Activated CD4-positive, CD25-positive, alpha-beta regulatory T cell treated with anti-CD3 and anti-CD28 coated beads, Interleukin-2, amount 50 U/mL, for 16 hours (primary cell): ENCODE measurements around the gene SAP25.

Experiments
- DNase-seq: peaks from one replicate; pipeline ENCODE4 v3.0.0-alpha.2; 2020; ENCODE audit warnings: low read depth, low spot score

Gene SAP25

DNA sequence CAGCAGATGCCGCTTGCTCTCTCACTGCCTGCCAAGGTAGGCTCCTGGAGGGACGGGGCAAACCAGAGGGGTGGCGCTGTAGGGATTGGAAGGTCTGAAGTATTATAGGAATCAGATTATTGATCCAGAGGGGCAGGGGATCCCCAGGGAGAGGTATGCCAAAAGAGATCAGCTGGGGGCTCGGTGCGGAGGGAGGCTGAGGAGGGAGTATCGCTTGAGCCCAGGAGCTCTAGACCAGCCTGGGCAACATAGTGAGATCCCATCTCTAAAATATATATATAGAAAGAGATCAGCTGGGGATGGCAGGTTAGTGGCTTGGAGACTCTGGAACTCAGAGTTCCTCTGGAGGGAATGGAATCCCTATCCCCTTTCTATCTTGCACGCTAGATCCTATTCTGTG is 21.5 kb upstream of the SAP25 start:
- no peak for DNase-seq

DNA sequence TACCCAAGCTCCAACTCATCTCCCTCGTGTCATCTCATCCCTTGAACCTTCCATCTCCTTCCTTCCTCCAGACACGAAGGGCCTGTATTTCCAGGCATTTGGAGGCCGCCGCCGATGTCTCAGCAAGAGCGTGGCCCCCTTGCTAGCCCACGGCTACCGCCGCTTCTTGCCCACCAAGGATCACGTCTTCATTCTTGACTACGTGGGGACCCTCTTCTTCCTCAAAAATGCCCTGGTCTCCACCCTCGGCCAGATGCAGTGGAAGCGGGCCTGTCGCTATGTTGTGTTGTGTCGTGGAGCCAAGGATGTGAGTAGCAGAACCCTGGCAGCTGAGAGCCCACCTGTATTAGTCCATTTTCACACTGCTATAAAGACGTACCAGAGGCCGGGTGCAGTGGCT is 17.9 kb upstream of the SAP25 start:
- no peak for DNase-seq

DNA sequence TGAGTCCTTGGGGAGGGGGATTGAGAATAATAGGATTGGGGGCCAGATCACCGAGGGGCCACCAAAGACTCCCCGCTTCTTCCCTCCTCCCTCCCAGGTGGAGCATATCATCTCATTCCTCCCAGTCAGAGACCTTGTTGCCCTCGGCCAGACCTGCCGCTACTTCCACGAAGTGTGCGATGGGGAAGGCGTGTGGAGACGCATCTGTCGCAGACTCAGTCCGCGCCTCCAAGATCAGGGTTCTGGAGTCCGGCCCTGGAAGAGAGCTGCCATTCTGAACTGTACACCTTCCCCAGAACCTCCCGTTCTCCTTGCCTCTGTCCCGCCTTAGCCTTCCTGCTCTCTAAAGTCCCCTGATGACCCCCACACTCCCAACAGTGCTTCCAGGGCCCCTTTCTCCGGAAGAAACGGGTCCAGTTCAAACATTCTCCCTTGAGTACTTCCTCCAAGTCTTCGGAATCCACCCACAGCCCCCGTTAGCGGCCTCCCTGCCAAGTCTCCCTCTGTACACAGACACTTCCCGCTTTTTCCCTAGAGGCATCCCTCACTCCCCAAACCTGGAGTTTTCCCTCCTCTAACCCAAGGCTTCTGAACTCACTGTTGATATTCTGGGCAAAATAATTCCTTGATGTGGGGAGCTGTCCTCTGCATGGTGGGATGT is 16.5 kb upstream of the SAP25 start:
- no peak for DNase-seq

DNA sequence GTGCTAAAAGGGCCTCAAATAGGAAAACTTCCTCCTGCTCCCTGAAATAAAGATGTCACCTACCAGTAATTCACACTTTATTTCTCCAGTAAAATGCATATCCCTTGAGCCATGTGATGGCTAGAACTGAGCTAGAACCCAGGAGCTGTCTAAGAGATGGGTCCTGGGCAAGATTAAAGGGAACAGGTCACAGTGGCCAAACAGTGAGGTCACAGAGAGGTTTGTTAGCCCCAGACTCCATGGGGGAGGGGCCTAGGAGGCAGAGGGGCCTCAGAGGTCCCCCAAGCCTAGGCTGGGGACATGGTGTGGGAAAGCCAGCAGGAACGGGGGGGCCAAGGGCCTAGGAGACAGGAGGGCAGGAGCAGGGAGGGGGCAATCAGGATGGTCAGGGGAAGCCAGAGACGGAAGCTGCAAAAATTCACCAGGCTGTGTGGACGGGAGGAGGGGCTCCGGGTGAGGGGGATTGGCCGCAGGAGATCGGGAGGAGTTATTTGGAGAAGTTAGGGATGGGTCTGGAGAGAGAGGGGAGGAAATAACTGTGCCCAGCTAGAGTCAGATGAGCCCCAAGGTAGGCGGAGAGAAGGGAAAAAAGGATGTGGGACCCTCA is 15.7 kb upstream of the SAP25 start:
- no peak for DNase-seq

DNA sequence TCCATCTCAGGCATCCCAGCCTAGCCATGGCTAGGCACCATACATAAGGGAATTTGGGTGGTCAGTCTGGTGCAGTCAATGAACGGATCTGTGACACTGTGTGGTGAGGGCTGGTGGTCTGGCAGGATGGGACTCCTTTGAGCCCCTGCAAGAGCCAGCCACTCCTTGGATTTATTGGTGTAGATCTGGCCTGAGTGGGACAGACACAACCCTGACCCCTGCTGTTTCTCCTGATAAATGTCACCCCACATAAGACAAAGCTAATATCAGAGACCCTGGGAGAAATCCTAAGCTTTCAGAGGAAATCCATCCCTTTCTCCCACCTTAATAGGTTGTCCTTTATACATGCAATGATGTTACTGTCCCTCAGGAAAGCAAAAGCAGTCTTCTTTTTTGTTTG is 14.7 kb upstream of the SAP25 start:
- DNase-seq: no peak

DNA sequence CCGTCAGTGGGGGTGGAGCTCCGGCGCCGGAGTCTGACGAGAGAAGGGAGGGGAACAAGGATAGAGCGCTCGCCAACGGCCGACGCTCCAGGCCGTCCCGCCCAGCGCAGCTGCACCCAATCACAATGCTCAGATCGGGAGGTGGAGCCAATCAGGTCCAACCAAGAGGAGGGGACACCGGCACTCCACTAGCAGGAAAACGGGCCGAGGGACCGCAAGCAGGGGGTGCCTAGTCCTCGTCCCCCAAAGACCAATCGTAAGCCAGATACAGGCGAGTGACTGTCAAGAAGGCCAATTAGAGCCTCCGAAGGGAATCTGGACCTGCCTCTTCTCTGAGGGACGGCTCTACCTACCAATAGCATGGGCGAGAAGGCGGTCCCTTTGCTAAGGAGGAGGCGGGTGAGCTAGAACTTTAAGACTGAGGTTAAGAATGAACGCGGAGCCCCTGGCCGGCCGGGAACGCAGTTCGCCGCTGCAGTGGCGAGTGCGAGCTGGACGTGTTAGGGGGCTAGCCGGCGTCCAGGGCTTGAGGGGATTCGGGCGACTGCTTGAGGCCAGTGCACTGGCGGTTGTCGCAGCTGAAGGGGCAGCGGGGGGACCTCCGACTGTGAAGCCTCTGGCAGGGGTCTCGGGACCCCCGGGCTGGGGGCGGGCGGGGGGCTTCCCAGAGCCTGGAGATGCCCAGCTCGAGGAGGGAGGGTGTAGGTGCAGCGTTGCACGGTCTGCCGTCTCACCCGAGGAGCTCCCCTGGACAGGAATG is 12.7 kb upstream of the SAP25 start, which contains the start of gene FBXO24:
Gene FBXO24, plus strand, starts transcription at position 63 of the 760 bp plus-strand sequence. Its CDS starts 298 bp downstream, at position 361.
- DNase-seq: peak; percentile 99

DNA sequence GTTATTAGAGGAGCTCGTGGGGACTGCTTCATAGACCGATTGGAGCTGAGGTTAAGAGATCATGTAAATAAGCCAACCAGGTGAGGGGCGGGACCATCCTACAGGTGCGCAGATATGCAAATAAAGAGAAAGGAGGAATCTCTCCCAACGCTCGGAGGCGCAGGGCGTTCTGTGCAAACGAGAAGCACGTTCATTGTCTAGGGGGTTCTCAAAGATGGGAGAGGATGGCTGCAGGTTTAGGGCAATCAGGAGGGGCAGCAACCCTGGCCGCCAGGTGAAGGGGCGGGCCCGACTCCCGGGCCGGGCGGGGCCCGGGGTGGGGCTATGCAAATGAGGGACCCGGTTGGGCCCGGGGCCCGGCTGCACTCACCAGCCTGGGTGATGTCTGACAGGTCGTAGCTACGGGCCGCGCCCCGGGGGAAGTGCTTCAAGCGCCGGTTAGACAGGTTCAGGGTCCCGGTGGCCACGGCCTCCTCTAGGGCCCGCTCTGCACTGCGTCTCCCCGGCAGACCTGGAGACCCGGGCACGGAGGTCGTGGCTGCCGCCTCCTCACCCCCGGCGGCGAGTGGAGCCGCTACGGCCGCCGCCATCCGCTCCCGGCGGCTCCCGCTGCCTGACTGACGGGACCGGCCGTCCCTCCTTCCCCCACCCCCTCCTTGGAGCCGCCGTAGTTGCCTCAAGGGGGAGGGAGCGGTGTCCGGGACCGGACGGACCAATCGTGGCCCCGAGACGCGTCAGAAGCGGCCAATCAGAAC is 12.0 kb upstream of the SAP25 start, which contains the start of gene LRCH4:
Gene LRCH4, minus strand, starts transcription at position 619 of the 755 bp plus-strand sequence. Its CDS starts 29 bp downstream, at position 590.
- DNase-seq: peak; percentile 24

DNA sequence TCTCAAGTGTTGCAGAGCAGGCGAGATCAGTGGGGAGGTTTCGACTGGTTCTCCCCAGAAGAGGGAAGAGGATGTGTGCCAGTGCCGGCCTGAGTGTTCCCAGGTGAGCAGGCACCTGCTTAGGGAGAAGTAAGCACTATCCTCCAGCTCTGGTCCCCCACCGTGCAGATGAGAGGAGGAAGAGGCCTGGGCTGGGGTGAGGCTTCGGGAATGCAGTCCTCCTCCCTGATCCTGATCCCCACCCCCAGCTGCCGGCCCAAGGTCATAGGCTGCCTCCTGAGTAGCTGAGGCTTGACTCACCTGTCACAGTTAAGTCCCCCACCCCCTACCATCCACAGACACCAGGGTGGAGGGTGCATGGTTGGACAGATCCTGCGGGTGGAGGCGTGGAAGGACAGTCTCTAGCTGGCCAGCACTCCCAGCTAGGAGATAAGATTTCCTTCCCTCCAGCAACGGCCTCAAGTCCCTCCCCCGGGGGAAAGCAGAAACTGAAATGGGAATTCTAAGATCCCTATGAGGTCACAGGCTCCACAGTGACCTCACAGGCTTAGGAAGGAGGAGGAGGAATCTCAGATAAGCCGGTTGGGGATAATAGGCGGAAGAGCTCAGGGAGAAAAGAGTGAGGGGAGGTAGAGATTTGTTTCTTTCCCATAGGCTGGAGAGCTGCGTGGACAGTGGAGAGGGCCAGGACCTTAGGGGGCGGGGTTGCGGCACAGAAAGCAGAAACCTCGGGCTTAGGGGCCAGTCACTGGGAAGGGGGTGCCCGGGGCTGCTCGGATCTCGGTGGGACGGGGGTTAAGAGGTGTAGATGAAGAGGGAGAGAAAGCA is 11.2 kb upstream of the SAP25 start:
- DNase-seq: no peak

DNA sequence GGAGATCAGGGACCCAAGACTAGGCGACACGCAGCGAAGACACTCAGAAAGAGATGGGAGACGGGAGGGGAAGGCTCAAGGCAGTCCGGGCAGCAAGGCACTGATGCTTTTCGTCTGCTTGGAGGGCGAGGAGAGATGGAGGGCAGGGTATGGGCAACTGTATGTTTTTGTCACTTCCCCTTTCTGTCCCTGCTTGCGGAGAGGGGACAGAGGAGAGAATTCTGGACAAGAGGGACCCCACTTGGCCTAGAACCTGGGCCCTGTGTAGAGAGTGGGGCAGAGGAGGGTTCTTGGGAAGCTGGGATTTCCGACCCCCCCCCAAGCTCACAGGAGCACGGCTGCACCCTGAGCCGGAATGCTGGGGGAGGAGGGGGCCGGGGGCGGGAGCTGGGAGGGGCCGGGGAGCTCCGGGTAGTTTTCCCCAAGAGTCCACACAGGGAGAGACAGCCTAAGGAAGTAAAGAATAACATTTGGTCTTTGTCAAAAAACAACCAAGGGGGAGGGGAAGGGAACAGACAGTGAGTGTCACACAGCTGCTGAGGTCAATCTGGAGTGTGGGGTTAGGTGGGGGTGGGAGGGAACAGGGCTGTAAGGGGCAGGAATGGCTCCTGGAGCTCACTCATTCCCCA is 10.5 kb upstream of the SAP25 start:
- DNase-seq: no peak

DNA sequence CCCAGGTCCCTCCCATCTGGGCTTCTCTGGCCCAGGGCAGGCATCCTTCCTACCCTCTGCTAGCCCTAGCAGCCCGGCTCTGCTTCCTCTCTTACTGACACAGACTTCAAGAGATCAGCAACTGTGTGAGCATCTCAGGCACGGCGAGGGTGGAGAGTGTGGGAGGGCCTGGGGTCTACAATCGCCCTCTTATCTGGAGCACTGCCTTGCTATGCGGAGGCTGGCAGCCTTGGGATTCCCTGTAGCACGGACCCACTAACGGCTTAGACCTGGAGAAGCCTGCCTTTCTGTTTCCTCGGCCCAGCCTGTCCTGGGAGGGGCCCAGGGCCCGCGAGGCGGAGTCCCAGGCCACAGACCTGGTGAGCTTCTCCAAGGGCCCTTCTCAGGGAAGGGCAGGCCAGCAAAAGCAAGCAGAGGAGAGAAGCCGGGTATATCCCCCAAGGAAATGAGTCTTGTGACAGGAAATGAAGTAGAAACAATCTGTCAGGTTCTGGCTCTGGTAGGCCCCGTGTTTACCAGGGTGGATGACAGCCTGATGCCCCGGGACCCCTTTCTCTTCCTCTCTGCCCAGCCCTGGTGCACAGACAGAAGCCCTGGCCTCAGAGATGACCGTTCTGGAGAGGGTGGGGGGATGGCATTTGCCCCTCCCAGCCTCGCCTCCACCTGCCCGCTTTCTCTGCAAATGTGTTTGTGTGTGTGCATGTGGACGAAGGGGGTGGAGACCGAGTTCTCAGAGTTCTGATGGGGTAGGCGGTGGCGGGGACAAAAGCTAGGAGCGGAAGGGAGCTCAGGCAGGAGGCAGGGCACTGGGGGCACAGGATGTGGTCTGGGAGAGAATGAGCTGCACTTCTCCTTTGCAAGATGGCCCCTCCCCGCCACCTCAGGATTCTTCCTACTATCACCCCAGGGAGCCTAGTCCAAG is 9.7 kb upstream of the SAP25 start:
- DNase-seq: no peak

DNA sequence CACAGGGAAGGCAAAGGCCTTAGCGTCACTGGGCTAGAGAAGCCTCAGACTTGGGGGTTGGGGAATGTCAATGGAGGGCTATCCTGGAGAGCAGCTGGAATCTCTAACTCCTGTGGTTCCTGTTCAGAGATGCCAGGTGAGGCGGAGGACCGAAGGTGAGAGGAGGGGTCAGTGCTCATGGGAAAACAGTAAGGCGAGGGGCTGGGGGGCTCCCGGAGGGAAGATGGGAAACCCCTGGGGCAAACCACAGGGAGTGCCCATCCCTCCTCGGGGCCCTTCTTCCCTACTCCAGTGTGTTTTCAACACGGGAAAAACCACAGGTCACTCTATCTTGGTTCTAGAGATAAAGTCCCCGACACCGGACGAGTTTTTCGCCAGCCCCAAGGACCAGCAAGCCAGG is 8.9 kb upstream of the SAP25 start:
- no peak for DNase-seq

DNA sequence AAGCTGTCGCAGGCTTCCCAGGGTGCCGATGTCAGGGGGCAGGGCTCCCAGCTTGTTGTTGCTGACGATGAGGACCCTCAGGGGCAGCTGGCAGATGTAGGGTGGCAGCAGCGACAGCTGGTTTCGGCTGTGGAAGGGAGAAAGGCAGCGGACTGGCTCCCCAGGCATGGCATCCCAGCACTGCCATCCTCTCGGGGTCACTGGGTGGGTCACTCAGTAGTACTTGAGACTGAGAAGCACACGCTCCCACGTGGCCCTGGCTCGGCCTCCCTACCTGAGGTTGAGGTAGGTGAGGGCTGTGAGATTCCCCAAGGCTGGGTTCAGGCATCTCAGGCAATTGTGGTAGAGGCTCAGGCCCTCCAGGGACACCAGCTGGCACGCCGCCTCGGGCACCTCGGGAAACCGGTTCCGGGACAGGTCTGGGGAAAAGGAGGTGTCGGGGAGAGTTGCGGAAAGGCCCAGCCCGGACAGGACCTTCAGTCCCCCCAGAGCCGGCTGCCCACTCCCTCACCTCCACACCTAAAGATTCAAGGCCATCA is 8.4 kb upstream of the SAP25 start:
- DNase-seq: no peak

DNA sequence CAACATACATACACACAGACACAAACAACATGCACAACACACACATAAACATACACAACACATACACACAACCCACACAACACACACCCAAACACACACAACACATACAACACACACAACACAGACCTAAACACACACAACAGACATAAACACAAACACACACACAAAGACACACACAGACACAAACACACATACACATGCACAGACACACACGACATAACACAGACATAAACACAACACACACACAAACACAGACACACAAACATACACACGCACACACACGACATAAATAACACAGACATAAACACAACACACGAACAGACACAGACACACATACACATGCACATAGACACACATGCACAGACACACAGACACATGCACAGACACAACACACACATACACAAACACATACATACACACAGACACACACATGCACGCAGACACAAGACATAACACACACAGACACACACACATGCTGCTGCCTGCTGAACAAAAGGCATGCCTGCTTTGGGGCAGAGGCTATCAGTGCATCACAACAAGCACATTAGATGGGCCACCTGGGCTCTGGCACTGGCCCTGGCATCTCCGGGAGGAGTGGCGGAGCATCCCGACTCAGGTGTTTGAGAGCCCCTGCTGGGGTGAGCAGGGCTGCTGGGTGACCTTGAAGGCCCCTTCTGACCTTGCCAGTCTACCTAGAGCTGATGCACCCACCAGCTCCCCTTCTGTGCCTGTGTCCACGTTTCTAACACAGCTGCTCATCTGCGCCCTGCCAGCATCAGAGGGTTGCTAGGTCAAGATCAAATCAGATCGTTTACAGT is 7.0 kb upstream of the SAP25 start:
- no peak for DNase-seq

DNA sequence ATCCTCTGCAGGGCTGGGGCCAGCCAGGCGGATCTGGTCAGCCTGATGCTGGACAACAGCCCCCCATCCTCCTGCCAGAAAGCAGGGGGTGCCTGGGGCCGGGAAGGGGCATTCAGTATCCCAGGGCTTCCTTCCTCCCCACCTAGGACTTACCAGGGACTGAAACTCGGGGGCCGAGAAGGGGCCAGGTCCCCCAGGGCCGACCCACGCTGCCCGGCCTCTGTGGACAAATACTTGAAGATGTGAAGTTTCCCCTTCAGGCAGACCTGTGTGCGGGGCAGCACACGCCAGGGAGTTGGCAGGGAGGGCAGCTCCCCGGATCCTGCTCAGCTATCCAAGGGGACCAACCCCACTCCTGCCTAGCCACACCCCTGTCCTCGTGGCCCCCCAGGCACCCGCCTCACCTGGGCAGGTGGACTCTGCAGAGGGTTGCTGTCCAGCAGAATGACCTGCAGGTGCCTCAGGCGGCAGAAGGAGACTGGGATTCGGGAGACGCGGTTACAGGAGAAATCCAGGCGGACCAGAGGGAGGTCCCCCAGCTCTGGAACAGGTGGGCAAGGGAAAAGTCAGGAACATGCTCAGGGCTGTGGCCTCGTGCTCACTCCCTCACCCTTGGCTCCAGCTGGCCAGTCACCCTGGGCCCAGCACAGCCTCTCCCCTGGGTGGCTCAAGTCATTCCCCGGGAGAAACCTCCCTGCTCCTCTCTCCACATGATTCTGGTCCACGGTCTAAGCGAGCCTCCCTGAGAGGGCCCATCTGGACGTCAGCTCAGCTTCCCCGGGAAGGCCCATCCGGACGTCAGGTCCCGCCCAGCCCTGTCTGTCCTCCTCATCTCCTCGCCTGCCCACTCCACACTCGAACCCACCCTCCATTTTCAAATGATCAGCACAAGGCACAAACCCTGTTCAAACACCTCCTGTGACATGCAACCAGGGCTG is 4.8 kb upstream of the SAP25 start:
- DNase-seq: no peak

DNA sequence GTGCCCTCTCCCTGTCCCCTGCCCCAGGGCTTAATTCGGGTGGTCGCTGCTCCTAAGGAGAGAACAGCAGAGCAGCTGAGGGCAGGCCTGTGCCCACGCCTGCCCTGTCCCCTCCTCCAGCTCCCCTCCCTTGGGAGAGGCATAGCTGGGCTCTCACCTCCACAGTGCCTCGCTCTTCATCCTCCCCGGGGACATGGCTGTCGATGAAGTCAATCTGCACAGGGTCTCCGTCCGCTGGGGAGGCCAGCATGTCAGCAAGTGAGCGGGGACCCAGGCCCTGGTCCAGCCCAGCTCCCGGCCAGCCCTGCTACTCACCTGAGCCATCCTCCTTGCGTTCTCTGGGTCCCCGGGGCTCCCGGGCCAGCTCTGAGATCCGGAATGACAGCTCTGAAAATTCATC is 3.8 kb upstream of the SAP25 start:
- no peak for DNase-seq

DNA sequence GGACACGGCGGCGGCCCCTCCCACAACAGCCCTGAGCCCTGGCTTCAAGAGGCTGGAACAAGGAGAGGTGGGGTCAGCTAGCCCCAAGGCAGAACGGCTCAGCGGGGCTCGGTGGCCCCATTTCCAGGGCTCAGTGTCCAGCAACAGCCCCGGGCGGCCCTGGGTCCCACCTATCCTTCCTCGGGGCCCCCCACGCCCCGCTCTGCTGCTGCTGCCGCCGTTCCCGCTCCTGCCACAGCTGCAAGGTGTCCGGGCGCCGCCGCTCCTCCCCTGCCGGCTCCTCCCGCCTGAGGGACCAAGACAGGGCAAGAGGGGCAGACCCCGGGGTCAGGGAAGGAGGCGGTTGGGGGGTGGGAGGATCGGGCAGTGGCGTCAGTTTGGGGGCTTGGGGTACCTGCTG is 3.4 kb upstream of the SAP25 start:
- no peak for DNase-seq

DNA sequence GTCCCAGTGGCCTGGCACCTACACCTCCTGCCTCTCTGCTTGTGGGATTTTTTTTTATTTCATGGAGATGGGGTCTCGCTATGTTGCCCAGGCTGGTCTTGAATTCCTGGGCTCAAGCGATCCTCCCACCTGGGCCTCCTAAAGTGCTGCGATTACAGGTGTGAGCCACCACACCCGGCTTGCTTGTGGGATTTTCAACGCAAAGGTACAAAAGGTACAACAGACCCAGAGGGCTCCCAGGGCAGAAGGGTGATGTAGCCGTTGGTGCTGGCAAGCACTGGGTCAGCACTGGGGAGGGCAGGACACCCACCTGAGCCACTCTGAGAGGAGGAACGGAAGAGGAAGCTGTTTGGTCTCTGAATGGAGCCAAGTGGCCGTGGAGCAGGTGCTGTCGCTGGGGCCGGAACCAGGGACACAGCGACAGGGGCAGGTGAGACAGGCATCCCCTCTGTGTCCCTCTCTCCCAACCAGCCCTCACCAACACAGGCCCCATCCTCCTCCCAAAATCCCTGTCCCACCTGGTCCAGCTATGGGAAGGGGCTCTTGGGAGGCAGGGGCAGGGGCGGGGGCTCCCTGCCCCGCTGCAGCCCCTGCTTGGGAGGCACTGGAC is 2.8 kb upstream of the SAP25 start:
- DNase-seq: no peak
